Natural killer cell (primary cell): ENCODE measurements around the gene BMP6. TPM values are rescaled to one million over a fixed set of nuclear protein-coding genes. Genes with fewer than 3 reads are reported as not detected.

Experiments used
- ATAC-seq, 3 donors: fragments of 150-1000 bp in 2 of 3; fragments of 200-7000 bp in 1 of 3; cut with Tn5 transposase; 1 replicate in 1 of 3; 2 replicates in 2 of 3; pipeline ENCODE4 v1.10.0; 2021; ENCODE audit warnings: mild to moderate bottlenecking in 2 of 3, moderate library complexity in 2 of 3
- DNase-seq, 2 donors: peaks; one replicate each; pipeline versions ENCODE4 v3.0.0 to v3.0.0-alpha.2; 2013 to 2021; ENCODE audit warnings: mixed read lengths in 1 of 2
- H3K27ac ChIP-seq: one replicate; pipeline ENCODE4 v1.5.1; 2013; ENCODE audit warnings: mild to moderate bottlenecking, low read length
- H3K27me3 ChIP-seq: one replicate; pipeline ENCODE4 v1.6.1; 2013; ENCODE audit warnings: low read length; ENCODE audit not compliant: control insufficient read depth, insufficient read depth
- H3K36me3 ChIP-seq: one replicate; pipeline ENCODE4 v1.6.1; 2013; ENCODE audit warnings: low read length; ENCODE audit not compliant: control insufficient read depth, insufficient read depth
- H3K4me1 ChIP-seq: one replicate; pipeline ENCODE4 v1.6.1; 2013; ENCODE audit warnings: low read length; ENCODE audit not compliant: control insufficient read depth, insufficient read depth
- H3K4me3 ChIP-seq: one replicate; pipeline ENCODE4 v1.5.1; 2013; ENCODE audit warnings: low read length
- H3K9me3 ChIP-seq: one replicate; pipeline ENCODE4 v1.6.1; 2013; ENCODE audit warnings: low read length; ENCODE audit not compliant: control insufficient read depth, insufficient read depth
- H3K27ac Mint-ChIP-seq, 2 donors: one replicate each; pipeline ENCODE4 v1.8.0; 2022; ENCODE audit warnings: mild to moderate bottlenecking in 2 of 2, mixed read lengths in 2 of 2, moderate library complexity in 1 of 2
- H3K27me3 Mint-ChIP-seq, 2 donors: one replicate each; pipeline ENCODE4 v1.8.0; 2022; ENCODE audit warnings: low read depth in 2 of 2, mixed read lengths in 2 of 2
- H3K36me3 Mint-ChIP-seq: one replicate; pipeline ENCODE4 v1.8.0; 2022; ENCODE audit warnings: mixed read lengths
- H3K4me1 Mint-ChIP-seq, 2 donors: one replicate each; pipeline ENCODE4 v1.8.0; 2022; ENCODE audit warnings: mixed read lengths in 2 of 2
- H3K4me3 Mint-ChIP-seq: one replicate; pipeline ENCODE4 v1.8.0; 2022; ENCODE audit warnings: mild to moderate bottlenecking, moderate library complexity, mixed read lengths
- H3K9me3 Mint-ChIP-seq, 2 donors: one replicate each; pipeline ENCODE4 v1.8.0; 2022; ENCODE audit warnings: mixed read lengths in 2 of 2
- CTCF ChIP-seq: fragments of 200-600 bp; IDR thresholded peaks from one replicate; pipeline ENCODE4 v1.8.0; 2022; ENCODE audit warnings: antibody characterized with exemption
- WGBS: methylation state at CpG from one replicate; pipeline ENCODE4 v1.1.7; 2013; ENCODE audit warnings: missing lambda C conversion rate; ENCODE audit not compliant: insufficient coverage; 5-methylcytosine and 5-hydroxymethylcytosine counted together
- intact Hi-C: fragments of 100-400 bp; cut with micrococcal nuclease; formaldehyde crosslinking; loops from one replicate; pipeline ENCODE4 v1.14.2; 2022
- total RNA-seq, 4 donors: library from RNA; stranded (reverse); fragments of 120-200 nt in 1 of 4; gene quantifications; one replicate each; pipeline versions ENCODE4 v1.2.3 to v1.2.4, GENCODE V29; 2013 to 2022

Gene BMP6
- total RNA-seq, 3 donors from 2014 or later (not counting 1 experiment from before 2014, with no cell fraction given) = 0.25 to 2.6 (median 0.73) TPM

GRCh38 chr6:7914311-7914710, 188.4 kb downstream of the BMP6 start:
- DNase-seq = no peak
- Mint-ChIP-seq H3K27ac (no peak overlapping the region), H3K36me3 (no peaks in the 10 kb centered on the region), H3K27me3 (no peaks in the 10 kb centered on the region), H3K9me3 (no peaks in the 10 kb centered on the region), H3K4me3 (no peak overlapping the region), H3K4me1 (peaks cover 0 to 9% of the 10 kb centered on the region in 2 donors)
- H3K27me3 ChIP-seq = no peaks in the 10 kb centered on the region
- peaks cover 10% of the 10 kb centered on the region for H3K4me1 ChIP-seq
- no peaks in the 10 kb centered on the region for H3K36me3 ChIP-seq
- H3K9me3 ChIP-seq = no peaks in the 10 kb centered on the region
- WGBS = 89% methylated on average over 5 of the region's 5 CpGs
- ATAC-seq = no peak
- no peak for TF ChIP-seq CTCF
- H3K27ac ChIP-seq = no peak overlapping the region
- H3K4me3 ChIP-seq = no peak overlapping the region
- intact Hi-C loops = no loop called here

- H3K36me3 Mint-ChIP-seq = no peaks in the 10 kb centered on the region
- DNase-seq (no peak), ATAC-seq (no peak)
- H3K36me3 ChIP-seq = no peaks in the 10 kb centered on the region
- no peak overlapping the region for H3K4me3 Mint-ChIP-seq
- peaks cover 6% of the 10 kb centered on the region for H3K4me1 ChIP-seq
- peaks cover 0 to 5% of the 10 kb centered on the region in 2 donors for H3K4me1 Mint-ChIP-seq
- no peaks in the 10 kb centered on the region for H3K27me3 Mint-ChIP-seq
- H3K4me3 ChIP-seq = no peak overlapping the region
- no peaks in the 10 kb centered on the region for H3K9me3 Mint-ChIP-seq
- H3K27ac Mint-ChIP-seq = no peak overlapping the region
- H3K27me3 ChIP-seq = no peaks in the 10 kb centered on the region
- no peak overlapping the region for H3K27ac ChIP-seq
- intact Hi-C loops = no loop called here
- H3K9me3 ChIP-seq = no peaks in the 10 kb centered on the region
- WGBS = 74% methylated on average over 11 of the region's 11 CpGs
- no peak for TF ChIP-seq CTCF
Measured at GRCh38 chr6:7914991-7915789, 189.3 kb downstream of the BMP6 start.

DNA sequence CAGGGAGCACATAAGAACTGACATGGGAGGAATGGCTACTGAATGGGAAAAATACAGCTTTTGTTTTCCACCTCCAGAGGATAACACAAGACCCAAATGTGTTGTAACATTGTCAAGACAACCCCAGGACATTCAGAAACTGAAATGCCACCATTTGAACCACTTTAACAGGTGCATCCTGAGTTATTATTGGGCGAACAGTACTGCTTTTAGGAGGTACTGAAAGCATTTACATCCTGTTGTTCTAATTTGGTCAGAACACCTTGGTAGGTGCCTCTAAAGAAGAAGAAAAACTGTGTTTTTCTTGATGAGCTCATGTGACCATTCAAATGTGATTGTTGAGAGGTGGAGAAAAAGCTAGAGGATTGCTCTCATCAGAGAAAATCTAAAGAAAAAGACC, 191.1 kb downstream of the BMP6 start:
- peak overlapping the region; percentile 60 for H3K27ac ChIP-seq
- H3K27ac Mint-ChIP-seq = no peak overlapping the region
- 27% methylated on average over 1 of the region's 1 CpG for WGBS

More for the DNA sequence above, 191.1 kb downstream of the BMP6 start:
- H3K9me3 Mint-ChIP-seq = no peaks in the 10 kb centered on the region
- no peak for DNase-seq
- H3K27me3 Mint-ChIP-seq = no peaks in the 10 kb centered on the region
- ATAC-seq = no peak
- TF ChIP-seq CTCF = no peak
- Histone ChIP-seq H3K27me3 (no peaks in the 10 kb centered on the region), H3K4me1 (no peaks in the 10 kb centered on the region), H3K4me3 (no peak overlapping the region), H3K36me3 (no peaks in the 10 kb centered on the region), H3K9me3 (no peaks in the 10 kb centered on the region)
- no peak overlapping the region for H3K4me3 Mint-ChIP-seq
- no peaks in the 10 kb centered on the region for H3K36me3 Mint-ChIP-seq
- no peaks in the 10 kb centered on the region for H3K4me1 Mint-ChIP-seq
- intact Hi-C loops = no loop called here
